Mucosa of descending colon (tissue), 3 donors: ENCODE results near the gene PHF24. TPM values are rescaled to one million over a fixed set of nuclear protein-coding genes. Genes with fewer than 3 reads are reported as not detected.

Source experiments
- ATAC-seq: fragments of 200-7000 bp; cut with Tn5 transposase; one replicate; pipeline ENCODE4 v1.9.1; 2020; ENCODE audit warnings: mild to moderate bottlenecking, moderate library complexity
- DNase-seq, 3 donors: peaks; one replicate each; pipeline ENCODE4 v3.0.0-alpha.2; 2020
- H3K36me3 ChIP-seq: fragments of 200-600 bp; one replicate; pipeline ENCODE4 v1.8.0; 2021; ENCODE audit warnings: low read depth, mild to moderate bottlenecking
- H3K4me1 ChIP-seq: fragments of 200-600 bp; one replicate; pipeline ENCODE4 v1.8.0; 2021; ENCODE audit warnings: low read depth, mild to moderate bottlenecking
- H3K4me3 ChIP-seq: fragments of 200-600 bp; one replicate; pipeline ENCODE4 v1.8.0; 2021; ENCODE audit warnings: mild to moderate bottlenecking
- H3K9me3 ChIP-seq: fragments of 200-600 bp; one replicate; pipeline ENCODE4 v1.8.0; 2021; ENCODE audit warnings: mild to moderate bottlenecking
- CTCF ChIP-seq: fragments of 200-600 bp; IDR thresholded peaks from one replicate; pipeline ENCODE4 v1.8.0; 2022; ENCODE audit warnings: antibody characterized with exemption, mild to moderate bottlenecking
- intact Hi-C, 2 donors: fragments of 100-400 bp; cut with DNase I in 1 of 2; cut with micrococcal nuclease in 1 of 2; formaldehyde crosslinking; loops; one replicate each; pipeline versions ENCODE4 v1.11.0 to v1.11.1; 2022; cut with DNase I, micrococcal nuclease
- total RNA-seq, 3 donors: library from RNA; stranded (reverse); fragmentation: NEBNext Ultra II Directional in 2 of 3; extraction: Animal tissue kit (Norgen Biotek cat#: 25700) in 2 of 3; gene quantifications; one replicate each; pipeline versions ENCODE4 v1.2.1 to v1.2.4, GENCODE V29; 2021 to 2023
- donor health status: DM: no; HTN: no; CAD: no; lungs with moderate emphysema.
- donor health status: DM: no; HTN: no; CAD: no.
- donor health status: DM: no; HTN: yes; CAD: no.

Gene PHF24
- total RNA-seq, 3 donors from 2014 or later: 0.55 to 1.3 TPM; not detected in 1

GRCh38 chr9:34984049-34984448 lies 26.0 kb downstream of the PHF24 start:
- Histone ChIP-seq H3K4me1 (no peaks in the 10 kb centered on the region), H3K9me3 (no peaks in the 10 kb centered on the region), H3K4me3 (no peak overlapping the region), H3K36me3 (no peaks in the 10 kb centered on the region)
- ATAC-seq (no peak), DNase-seq (peak in 1 of 3 donors; percentile 31)
- no peak for TF ChIP-seq CTCF
- intact Hi-C loops: no loop called here

- H3K36me3 ChIP-seq: no peaks in the 10 kb centered on the region
- H3K9me3 ChIP-seq: no peaks in the 10 kb centered on the region
- intact Hi-C loops: loop anchor here in 1 of 2 donors (5.0 kb wide), 1 partner anchor 88 kb away; a partner anchor contains a TSS
- H3K4me3 ChIP-seq: no peak overlapping the region
- peak; percentile 66 for TF ChIP-seq CTCF
- peaks cover 3% of the 10 kb centered on the region for H3K4me1 ChIP-seq
- no peak for ATAC-seq
- peak in 2 of 3 donors; percentile 53 to 80 for DNase-seq
Observed at GRCh38 chr9:34985311-34985899, 27.3 kb downstream of the PHF24 start.

GRCh38 chr9:34986540-34987047 lies 28.5 kb downstream of the PHF24 start:
- Histone ChIP-seq H3K36me3 (no peaks in the 10 kb centered on the region), H3K4me1 (peaks cover 4% of the 10 kb centered on the region), H3K9me3 (no peaks in the 10 kb centered on the region), H3K4me3 (no peak overlapping the region)
- TF ChIP-seq CTCF: no peak
- intact Hi-C loops: loop anchor here in 1 of 2 donors (5.0 kb wide), 1 partner anchor 89 kb away; a partner anchor contains a TSS
- DNase-seq (peak in 1 of 3 donors; percentile 22), ATAC-seq (no peak)

GRCh38 chr9:34987160-34987901 lies 29.2 kb downstream of the PHF24 start:
- no peak overlapping the region for H3K4me3 ChIP-seq
- no peaks in the 10 kb centered on the region for H3K36me3 ChIP-seq
- peaks cover 4% of the 10 kb centered on the region for H3K4me1 ChIP-seq
- DNase-seq (no peak), ATAC-seq (no peak)
- intact Hi-C loops: loop anchor here in 1 of 2 donors (5.0 kb wide), 1 partner anchor 90 kb away; a partner anchor contains a TSS
- no peaks in the 10 kb centered on the region for H3K9me3 ChIP-seq
- TF ChIP-seq CTCF: no peak

- Histone ChIP-seq H3K4me1 (peaks cover 4% of the 10 kb centered on the region), H3K36me3 (no peaks in the 10 kb centered on the region), H3K9me3 (no peaks in the 10 kb centered on the region), H3K4me3 (no peak overlapping the region)
- DNase-seq (peak; percentile 24 to 77 (median 46)), ATAC-seq (no peak)
- no peak for TF ChIP-seq CTCF
- intact Hi-C loops: loop anchor here in 1 of 2 donors (5.0 kb wide), 1 partner anchor 91 kb away; a partner anchor contains a TSS
Observed at GRCh38 chr9:34988218-34989002, 30.3 kb downstream of the PHF24 start.
